Lower lobe of right lung (tissue), 2 donors: ENCODE data around the gene TNRC6A. TPM values are rescaled to one million over a fixed set of nuclear protein-coding genes. Genes with fewer than 3 reads are reported as not detected.

Experiments
- ATAC-seq, 2 donors: fragments of 200-7000 bp; cut with Tn5 transposase; one replicate each; pipeline ENCODE4 v1.9.1; 2020 to 2022; ENCODE audit warnings: mild to moderate bottlenecking in 2 of 2, moderate library complexity in 2 of 2
- DNase-seq: peaks from one replicate; pipeline ENCODE4 v3.0.0-alpha.2; 2020
- H3K27ac ChIP-seq: fragments of 200-600 bp; one replicate; pipeline ENCODE4 v1.8.0; 2022
- H3K27me3 ChIP-seq: fragments of 200-600 bp; one replicate; pipeline ENCODE4 v1.8.0; 2022; ENCODE audit warnings: low read depth
- H3K36me3 ChIP-seq: fragments of 200-600 bp; one replicate; pipeline ENCODE4 v1.8.0; 2022; ENCODE audit warnings: mild to moderate bottlenecking
- H3K4me1 ChIP-seq: fragments of 200-600 bp; one replicate; pipeline ENCODE4 v1.8.0; 2022
- H3K4me3 ChIP-seq: fragments of 200-600 bp; one replicate; pipeline ENCODE4 v1.8.0; 2022; ENCODE audit warnings: mild to moderate bottlenecking
- H3K9me3 ChIP-seq: fragments of 200-600 bp; one replicate; pipeline ENCODE4 v1.8.0; 2022
- CTCF ChIP-seq: fragments of 200-600 bp; IDR thresholded peaks from one replicate; pipeline ENCODE4 v1.8.0; 2022; ENCODE audit warnings: antibody characterized with exemption, mild to moderate bottlenecking
- intact Hi-C: fragments of 100-400 bp; cut with DNase I; formaldehyde crosslinking; loops from one replicate; pipeline ENCODE4 v1.11.0; 2022
- total RNA-seq: library from RNA; stranded (reverse); fragmentation: NEBNext Ultra II Directional; extraction: Animal tissue kit (Norgen Biotek cat#: 25700); gene quantifications from one replicate; pipeline ENCODE4 v1.2.1, GENCODE V29; 2021
- donor health status: DM: no; HTN: yes; CAD: no; lungs with severe emphysema.

The TNRC6A gene
- total RNA-seq, 1 donor from 2014 or later: 49.4 TPM

DNA sequence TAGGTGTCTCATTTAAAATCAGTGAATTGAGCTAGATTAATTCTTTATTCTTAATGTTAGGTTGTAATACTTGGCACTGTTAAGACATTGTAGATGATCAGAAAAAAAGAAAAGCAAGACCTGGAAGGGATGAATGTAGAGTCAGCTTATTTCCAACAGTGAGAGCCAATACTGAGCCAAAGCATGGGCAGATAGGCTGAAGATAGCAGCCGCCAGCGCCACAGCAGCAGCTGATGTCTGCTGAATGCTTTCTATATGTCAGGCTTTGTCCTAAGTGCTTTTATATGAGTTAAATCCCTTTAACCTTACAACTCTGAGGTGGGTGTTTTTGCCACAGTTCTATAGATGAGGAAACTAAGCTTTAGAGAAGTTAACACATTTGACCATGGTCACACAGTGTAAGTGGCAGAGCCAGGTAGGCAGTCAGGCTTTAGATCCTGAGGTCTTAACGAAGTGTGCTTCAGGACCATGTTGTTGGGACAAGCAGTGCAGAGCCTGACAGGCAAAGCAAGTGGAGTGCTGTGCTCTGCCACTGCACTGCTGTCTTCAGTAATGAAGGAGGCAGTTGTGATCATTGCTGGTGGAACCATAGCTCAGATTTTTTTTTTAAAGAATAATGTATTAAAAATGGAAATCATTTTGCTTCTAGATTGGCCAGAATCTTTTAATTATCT is 25.9 kb downstream of the TNRC6A start:
- no peak for DNase-seq
- ATAC-seq: peak in 1 of 2 donors; percentile 29
- intact Hi-C loops: no loop called here
- no peaks in the 10 kb centered on the region for H3K9me3 ChIP-seq
- peaks cover 20% of the 10 kb centered on the region for H3K36me3 ChIP-seq
- no peak overlapping the region for H3K4me3 ChIP-seq
- TF ChIP-seq CTCF: no peak
- H3K27ac ChIP-seq: no peak overlapping the region
- no peaks in the 10 kb centered on the region for H3K27me3 ChIP-seq
- H3K4me1 ChIP-seq: peaks cover 14% of the 10 kb centered on the region

DNA sequence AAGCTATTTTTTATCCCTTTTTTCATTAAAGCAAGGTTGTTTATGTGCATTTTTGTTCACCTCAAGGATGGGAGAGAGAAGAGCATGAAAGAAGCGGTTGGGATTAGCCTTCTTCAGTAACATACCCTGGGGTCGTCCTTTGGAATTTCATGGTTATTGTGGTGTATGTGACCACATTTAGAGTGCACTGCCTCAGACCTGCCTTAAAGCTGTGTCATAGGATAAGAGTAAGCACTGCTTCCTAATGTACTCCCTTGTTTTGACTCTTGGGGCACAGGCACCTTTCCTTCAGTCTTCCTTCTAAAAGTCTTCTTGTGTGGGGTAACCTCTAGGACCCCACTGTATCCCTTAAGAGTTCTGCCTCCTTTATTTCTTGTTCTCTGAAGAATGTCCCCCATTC is 28.9 kb downstream of the TNRC6A start:
- intact Hi-C loops: no loop called here
- Histone ChIP-seq H3K9me3 (no peaks in the 10 kb centered on the region), H3K36me3 (peaks cover 43% of the 10 kb centered on the region), H3K27me3 (no peaks in the 10 kb centered on the region), H3K4me3 (no peak overlapping the region), H3K4me1 (peaks cover 5% of the 10 kb centered on the region), H3K27ac (no peak overlapping the region)
- TF ChIP-seq CTCF: no peak
- DNase-seq: no peak
- no peak for ATAC-seq

DNA sequence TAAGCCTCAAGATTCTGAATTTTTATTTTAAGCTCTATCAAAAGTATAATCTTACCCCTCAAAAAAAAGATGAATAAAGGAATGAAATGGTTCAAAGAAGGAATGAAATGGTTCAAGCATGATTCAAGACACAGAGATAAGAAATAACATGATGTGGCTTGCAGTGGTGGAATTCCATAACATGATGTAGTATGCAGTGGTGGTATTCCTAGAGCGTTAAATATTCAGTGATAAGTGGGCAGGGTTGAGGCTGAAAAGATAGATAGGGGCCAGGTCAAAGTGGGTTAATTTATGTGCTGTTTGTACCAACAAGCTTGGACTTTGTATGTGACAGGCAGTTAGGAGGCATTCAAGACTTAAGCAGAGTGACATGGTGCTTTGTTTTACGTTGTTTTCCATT is 29.6 kb downstream of the TNRC6A start:
- Histone ChIP-seq H3K4me1 (no peaks in the 10 kb centered on the region), H3K9me3 (no peaks in the 10 kb centered on the region), H3K27ac (no peak overlapping the region), H3K36me3 (peaks cover 48% of the 10 kb centered on the region), H3K27me3 (no peaks in the 10 kb centered on the region), H3K4me3 (no peak overlapping the region)
- ATAC-seq (no peak), DNase-seq (no peak)
- intact Hi-C loops: no loop called here
- no peak for TF ChIP-seq CTCF

- intact Hi-C loops: no loop called here
- Histone ChIP-seq H3K36me3 (peaks cover 64% of the 10 kb centered on the region), H3K27ac (no peak overlapping the region), H3K4me3 (no peak overlapping the region), H3K4me1 (no peaks in the 10 kb centered on the region), H3K27me3 (no peaks in the 10 kb centered on the region), H3K9me3 (no peaks in the 10 kb centered on the region)
- TF ChIP-seq CTCF: no peak
- DNase-seq (no peak), ATAC-seq (no peak)
These were observed 32.1 kb downstream of the TNRC6A start for GRCh38 chr16:24761526-24761925.

GRCh38 chr16:24764916-24765315 is 35.5 kb downstream of the TNRC6A start:
- no peak for ATAC-seq

More at GRCh38 chr16:24764916-24765315, 35.5 kb downstream of the TNRC6A start:
- H3K36me3 ChIP-seq: peaks cover 54% of the 10 kb centered on the region
- no peak for DNase-seq
- TF ChIP-seq CTCF: no peak
- H3K4me3 ChIP-seq: no peak overlapping the region
- no peak overlapping the region for H3K27ac ChIP-seq
- no peaks in the 10 kb centered on the region for H3K27me3 ChIP-seq
- intact Hi-C loops: no loop called here
- H3K9me3 ChIP-seq: no peaks in the 10 kb centered on the region
- H3K4me1 ChIP-seq: no peaks in the 10 kb centered on the region
